Superior temporal gyrus (tissue), 1 donor: ENCODE measurements around the gene UPF3A.
"Not testable (repeated sequence)": the region's sequence is repeated elsewhere in the genome, so short reads cannot be mapped to it uniquely, and the experiment has no call there.

Experiments used
- DNase-seq: peaks from one replicate; pipeline ENCODE4 v3.0.0-alpha.2; 2016; ENCODE audit errors: extremely low spot score

UPF3A gene

DNA sequence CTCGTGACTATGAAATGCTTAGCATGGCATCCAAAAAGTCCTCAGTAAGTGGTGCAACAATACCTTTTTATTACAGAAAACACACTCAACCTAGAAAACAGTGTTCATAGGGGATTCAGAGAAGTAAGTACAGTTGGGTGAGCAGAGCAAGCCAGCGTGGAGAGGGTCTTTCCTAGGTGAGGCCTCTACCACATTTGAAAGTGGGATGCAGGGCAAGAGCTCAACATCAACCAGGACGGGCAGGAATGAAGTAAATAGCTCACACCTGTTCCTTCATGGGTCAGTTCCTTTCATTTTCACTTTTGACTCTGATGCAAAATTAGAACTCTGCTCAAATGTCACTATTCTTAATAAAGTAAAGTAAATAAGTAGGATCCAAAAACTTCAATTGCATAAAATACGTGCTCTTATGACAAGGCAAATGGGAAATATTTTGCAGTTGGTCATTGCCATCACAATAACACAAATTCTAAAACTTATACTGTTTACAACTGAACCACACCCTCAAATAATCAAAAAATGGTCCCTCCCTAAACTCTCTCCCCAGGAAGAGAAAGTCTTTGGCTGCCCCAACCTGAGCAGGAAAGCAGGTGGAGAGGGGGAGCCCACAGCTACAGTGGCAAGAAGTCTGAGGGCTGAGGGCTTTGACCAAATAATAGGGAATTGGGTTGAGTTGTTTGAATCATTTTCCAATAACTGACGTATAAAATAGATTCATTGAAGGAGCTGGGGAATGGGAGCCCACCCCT lies 53.1 kb downstream of the UPF3A start:
- DNase-seq = no peak

DNA sequence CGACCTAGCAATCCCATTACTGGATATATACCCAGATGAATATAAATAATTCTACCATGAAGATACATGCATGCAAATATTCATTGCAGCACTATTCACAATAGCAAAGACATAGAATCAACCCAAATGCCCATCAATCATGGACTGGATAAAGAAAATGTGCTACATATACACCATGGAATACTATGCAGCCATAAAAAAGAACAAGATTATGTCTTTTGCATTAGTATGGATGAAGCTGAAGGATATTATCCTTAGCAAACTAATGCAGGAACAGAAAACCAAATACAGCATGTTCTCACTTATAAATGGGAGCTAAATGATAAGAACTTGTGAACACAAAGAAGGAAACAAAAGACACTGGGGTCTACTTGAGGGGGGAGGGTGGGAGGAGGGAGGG lies 55.1 kb downstream of the UPF3A start:
- not testable (repeated sequence) for DNase-seq

DNA sequence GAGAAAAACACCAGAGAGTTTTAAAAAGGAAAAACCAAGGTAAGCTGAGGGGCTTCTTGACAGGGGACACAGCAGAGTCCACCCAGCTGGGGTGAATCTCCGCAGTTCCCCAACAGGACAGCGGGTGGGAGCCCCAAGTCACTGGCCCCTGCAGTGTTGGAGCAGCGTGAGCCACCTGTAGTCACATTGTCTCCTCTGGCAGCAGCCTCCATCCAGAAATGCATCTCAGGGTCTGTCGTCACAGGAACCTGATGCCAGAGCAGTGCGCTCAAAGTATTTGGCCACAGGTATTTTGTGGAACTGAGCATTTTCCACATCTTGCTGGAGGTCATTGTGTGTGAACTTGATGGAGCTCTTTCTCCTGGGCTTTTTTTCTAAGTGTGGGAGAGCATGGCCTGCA lies 57.6 kb downstream of the UPF3A start:
- DNase-seq = no peak

DNA sequence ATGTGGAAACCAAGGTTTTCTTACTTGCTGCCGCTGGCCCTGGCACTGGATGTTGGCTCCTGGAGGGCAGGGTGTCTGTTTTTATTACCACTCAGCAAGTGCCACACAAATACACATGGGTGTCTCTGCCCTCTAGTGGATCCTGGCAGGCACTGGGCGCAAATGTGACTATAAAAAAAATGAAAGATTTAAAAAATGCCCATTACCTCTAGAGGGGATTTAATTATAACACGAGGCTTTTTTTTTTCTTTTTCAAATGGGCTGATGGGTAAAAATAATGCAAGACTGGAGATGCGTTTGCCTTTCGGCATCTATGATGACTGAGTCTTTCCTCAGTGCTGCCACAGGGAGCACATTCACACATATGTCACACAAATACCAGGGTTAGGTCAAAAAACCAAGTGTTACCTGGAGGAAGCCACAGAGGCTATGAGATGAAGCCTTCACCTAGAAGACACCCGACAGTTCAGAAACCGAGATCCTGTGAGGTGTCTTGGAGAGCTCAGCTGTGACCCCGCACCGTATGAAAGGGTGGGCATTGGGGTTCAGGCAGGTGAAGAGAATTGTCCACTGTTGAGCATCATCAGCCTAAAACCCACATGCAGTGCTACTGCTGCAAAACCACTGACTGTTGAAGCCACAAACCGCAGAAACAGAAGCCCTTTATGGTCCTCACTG lies 58.6 kb downstream of the UPF3A start:
- no peak for DNase-seq

DNA sequence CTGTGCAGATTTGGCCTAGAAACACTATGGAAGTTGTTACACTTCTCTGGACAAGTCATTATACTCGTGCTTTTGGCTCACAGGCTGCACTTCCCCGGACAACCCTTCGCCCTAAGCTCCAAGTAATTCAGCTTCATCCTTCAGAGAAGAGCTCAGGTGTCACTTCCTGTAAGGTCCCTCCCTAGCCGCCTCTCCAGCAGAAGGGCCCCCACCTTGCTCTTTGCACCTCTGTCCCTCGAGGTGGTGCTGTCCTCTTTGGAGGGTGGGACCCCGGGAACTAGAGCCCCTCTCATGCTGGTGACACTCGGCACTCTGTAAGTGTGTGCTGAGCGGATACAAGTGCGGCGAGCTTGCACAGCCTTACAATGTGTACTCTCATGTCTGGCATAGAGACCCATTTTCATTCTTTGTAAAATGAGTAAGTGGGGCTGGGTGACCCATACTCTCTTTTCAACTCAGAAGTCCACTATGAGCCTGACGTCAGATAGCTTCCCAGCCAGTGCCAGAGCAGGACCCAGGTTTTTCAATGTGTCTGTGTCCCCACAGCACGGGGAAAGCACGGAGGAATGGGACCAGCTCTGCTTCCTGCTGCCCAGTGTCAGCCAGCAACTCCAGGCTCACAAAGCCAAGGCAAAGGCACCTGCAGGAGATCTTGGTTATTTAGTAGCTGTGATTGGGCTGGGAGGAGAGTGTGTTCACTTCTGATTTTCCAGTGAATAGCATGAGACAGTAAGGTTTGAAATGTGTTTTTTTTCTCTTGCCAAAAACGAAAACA lies 59.8 kb downstream of the UPF3A start:
- no peak for DNase-seq

DNA sequence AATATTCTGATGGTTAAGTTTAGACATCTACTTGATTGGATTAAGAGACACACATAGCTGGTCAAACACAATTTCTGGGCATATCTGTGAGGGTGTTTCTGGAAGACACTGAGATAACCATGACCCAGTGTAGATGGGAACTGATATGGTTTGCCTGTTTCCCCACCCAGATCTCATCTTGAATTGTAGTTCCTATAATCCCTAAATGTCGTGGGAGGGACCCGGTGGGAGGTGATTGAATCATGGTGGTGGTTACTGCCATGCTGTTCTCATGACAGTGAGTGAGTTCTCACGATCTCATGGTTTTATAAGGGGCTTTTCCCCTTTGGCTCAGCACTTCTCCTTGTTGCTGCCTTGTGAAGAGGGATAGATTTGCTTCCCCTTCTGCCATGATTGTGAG lies 65.9 kb downstream of the UPF3A start:
- DNase-seq = not testable (repeated sequence)

DNA sequence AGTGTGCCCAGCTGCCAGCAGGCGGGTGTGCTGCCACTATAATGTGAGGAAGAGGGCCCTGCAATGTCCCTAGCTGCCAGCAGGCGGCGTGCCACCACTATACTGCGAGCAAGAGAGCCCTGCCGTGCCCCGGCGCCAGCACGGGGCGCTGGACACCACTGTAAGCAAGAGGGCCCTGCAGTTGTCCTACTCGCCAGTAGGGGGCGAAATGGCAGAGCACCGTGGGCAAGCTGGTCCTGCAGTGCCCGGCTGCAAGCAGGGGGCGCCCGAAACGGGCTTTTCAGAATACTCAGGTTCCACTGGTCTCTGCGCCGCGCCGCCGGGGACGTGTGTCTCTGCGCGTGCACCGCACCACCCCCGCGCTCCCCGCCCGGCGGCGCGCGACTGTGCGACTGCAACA lies 71.4 kb downstream of the UPF3A start:
- DNase-seq = not testable (repeated sequence)

DNA sequence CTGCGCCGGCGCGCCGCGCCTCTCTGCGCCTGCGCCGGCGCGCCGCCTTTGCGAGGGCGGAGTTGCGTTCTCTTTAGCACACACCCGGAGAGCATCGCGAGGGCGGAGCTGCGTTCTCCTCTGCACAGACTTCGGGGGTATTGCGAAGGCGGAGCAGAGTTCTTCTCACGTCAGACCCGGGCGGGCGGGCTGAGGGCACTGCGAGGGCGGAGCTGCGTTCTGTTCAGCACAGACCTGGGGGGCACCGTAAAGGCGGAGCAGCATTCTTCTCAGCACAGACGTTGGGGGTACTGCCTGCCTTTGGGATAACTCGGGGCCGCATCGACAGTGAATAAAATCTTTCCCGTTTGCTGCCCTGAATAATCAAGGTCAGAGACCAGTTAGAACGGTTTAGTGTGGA lies 72.0 kb downstream of the UPF3A start:
- not testable (repeated sequence) for DNase-seq
